ENCODE measurements around the gene ADAM10.

Gene ADAM10

GRCh38 chr15:58752716-58753115 is 3.2 kb upstream of the ADAM10 start:
- DNase-seq = no peak

DNA sequence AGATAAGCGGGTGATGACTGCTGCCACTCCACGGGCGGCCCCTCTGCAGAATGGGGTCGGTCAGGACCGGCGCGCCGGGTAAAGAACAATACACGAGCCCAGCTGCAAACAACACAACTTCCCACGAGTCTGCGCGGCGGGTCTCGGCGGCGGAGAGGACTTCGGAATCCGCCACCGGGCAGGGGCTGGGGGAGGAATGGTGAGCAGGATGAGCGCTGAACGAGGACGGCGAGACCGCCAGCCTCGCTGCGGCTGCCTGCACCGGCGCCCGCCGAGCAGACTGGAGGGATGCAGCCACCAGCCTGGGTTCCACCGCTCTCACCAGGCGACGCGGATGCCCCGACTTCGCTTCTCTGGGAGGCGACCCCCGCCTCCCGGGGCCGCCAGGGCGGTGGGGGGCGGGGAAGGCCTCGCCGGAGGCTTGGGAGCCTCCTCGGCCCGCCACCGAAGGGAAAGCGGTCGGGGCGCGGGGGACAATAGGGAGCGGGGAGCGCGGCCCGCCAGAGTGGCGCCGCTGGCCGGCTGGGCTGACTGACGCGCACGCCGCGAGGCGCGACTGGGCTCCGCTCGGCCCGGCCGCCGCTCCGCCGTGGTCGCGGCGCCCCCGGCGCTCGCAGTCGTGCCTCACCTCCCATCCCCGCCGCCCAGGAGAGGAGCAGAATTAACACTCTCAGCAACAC is 515 bp downstream of the ADAM10 start:
- DNase-seq = no peak

DNA sequence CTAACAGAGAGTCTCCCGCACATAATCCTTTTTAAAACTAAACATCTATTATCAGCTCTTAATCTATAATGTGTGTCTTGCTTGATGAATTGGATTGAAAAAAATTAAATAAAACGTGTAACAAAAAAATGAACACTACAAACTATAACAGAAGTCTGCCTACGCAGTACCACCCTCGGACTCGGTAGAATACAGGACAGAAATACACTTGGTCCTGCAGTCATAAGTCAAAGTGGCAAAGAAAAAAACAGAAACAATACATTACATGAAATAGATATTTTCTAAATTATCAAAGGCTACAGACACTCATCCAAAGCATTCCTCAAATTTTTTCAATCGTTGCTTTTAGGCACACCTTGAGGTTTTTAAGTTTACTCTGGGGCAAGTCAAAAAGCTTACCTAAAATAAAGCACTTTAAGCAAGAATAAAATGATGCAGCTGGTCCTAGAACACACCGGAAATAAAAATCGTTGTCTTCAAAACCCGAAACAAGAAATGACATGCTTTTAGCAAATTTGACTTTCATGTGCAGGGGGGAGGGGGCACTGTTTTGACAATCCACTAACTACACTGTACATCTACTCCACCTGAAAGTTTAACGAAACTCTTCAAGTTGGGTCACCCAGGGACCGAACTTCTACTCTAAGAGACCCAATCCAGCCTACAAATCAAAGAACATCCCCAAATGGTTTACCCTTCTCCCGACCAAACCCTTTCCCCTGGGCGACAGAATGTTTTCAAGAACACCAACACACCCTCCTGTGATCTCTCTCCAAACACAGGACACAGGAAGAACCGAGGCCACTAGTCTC is 1.3 kb downstream of the ADAM10 start:
- no peak for DNase-seq

DNA sequence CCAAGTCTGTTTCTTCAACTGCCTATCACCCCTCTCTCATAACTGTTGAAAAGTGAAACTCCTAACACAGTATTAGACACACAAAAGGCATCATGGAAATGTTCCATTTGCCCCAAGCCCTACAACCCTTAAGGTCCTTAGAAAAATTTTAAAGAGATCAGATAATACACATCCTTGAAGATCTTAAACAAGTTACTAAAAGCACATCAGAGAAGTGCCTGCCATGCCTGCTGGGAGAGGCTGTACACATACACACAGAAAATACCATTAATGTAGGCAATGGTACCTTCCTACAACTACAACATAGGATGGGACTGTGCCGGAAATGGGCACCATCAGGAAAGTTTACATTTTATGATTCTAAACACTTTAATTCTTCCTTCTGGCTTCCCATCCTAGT is 3.3 kb downstream of the ADAM10 start:
- DNase-seq = no peak

GRCh38 chr15:58742819-58743502 is 6.5 kb downstream of the ADAM10 start:
- no peak for DNase-seq

- no peak for DNase-seq
Observed at GRCh38 chr15:58742022-58742813, 7.3 kb downstream of the ADAM10 start.

DNA sequence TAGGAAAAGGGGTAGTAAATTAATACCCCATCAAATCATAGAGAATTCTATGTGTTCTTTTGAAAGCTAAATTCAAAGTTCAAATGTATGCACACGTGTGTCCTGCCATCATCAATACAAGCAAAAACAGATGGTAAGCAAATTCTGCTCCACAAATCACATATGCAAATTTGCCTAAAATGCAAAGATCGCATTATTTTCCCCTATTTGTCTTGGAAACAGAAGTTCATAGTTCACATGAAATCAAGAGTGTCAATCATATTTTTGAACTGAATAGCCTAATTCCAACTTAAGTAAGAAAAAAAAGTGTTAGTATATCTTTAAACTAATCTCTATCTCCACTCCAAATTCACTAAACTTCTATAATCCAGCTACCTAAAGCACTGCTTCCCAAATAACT is 8.5 kb downstream of the ADAM10 start:
- no peak for DNase-seq

GRCh38 chr15:58740436-58740835 is 9.1 kb downstream of the ADAM10 start:
- no peak for DNase-seq

- DNase-seq = peak; percentile 46
Observed at GRCh38 chr15:58738046-58738707, 11.3 kb downstream of the ADAM10 start.

GRCh38 chr15:58737298-58737697 is 12.2 kb downstream of the ADAM10 start:
- no peak for DNase-seq

GRCh38 chr15:58736018-58736643 is 13.4 kb downstream of the ADAM10 start:
- DNase-seq = no peak

DNA sequence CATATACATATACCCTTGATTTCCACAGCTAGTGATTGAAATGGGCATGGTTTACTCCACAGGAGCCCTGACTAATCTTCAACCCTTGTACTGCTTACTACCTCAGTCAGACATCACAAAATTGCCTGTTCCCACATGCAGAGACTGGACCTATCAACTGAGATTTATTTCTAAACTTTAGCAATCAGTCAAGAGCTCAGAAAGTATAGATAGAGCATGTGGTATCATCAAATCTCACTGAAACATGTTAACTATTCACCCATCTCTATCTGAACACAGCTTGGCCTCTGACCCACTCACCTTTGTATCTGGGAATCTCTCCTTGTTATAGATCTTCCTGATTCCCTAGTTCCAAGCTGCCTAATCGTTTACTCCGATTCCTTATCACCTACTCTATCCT is 14.6 kb downstream of the ADAM10 start:
- no peak for DNase-seq

DNA sequence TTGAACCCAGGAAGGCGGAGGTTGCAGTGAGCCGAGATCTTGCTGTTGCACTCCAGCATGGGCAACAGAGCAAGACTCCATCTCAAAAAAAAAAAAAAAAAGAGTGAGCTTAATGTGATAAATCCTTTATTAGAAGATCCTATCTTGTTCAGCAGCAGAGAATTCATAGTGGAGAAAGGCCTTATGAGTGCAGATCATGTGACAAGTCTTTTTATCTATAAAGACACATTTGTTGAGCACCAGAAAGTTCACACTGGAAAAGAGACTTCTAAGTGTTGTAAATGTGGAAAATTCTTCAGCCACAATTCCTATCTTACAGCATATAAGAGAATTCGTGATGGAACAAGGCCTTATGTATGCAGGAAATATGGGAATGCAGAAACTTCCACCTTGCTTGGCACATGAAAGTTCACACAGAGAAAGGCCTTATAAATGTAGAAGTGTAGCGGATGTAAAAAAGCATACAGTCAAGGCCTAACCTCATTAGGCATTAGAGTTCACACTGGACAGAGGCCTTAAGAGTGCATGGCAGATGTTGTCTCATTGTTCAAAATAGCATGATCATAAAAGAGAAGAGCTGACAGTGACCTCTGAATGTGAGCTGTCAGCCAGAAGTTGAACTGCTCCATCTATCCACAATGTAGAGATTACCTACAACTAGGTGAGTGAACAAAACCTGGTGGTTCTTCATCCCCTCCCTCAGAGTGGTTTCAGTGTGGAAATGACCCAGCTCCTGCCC is 16.7 kb downstream of the ADAM10 start:
- no peak for DNase-seq

DNA sequence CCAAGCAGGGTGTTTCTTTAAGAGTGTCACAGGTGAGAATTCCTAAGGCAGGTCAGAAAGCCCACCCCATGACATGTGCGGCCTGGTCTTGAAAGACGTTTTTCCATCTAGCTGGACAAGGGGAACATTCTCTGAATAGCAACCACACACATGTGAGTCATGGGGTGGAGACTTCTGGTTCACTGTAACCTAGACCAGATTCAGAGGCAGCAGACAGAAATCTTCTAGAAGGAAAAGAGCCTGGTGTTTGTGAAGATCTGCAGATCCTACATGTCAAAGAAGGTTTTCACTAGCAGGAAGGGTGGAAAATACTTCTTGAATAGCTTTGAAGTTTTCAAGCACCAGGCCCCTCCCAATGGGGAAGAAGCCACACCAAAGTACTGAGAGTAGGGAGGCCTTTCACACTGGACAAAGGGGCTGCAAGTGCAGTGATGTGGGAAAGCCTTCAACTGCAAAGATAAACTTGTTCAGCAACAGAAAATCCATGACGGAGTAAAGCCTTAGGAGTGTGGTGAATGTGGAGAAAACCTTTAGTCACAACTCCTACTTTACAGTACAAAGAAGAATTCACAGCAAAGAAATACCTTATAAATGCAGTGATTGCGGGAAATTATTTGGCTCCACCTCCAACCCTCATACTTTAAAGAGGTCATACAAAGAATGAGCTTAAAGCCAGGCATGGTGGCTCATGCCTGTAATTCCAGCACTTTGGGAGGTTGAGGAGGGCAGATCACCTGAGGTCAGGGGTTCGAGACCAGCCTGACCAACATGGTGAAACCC is 17.6 kb downstream of the ADAM10 start:
- DNase-seq = no peak

DNA sequence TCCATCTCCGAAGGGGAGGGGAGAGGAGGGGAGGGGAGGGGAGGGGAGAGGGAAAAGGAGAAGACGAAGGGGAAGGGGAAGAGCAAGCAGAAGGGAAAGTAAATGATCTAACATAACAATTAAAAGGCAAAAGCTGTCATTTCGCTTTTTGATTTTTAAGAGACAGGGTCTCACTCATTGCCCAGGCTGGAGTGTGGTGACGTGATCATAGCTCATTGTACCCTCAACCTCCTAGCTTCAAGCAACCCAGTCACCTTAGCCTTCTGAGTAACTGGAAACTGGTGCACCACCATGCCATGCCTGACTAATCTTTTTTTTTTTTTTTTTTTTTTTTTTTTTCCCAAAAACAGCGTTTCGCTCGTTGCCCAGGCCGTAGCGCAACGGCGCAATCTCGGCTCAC is 22.6 kb downstream of the ADAM10 start:
- no peak for DNase-seq

DNA sequence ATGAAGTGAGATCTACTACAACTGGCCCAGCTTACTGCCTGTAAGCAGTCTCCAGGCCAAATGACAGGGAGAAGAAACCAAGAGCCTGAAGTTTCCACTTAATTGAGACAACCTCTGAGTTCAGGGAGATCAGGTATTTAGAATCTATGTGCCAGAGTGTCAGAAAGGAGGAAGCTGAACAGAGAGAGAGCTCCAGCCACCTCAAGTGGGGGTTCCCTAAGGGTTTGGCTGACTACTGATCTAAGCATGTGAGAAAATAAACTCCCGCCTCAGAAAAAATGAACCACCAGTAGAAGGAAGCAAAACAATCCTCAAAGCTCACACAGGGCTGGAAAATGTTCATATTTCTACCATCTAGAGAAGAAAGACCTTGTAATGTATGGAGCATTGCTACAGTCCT is 25.0 kb downstream of the ADAM10 start:
- no peak for DNase-seq

DNA sequence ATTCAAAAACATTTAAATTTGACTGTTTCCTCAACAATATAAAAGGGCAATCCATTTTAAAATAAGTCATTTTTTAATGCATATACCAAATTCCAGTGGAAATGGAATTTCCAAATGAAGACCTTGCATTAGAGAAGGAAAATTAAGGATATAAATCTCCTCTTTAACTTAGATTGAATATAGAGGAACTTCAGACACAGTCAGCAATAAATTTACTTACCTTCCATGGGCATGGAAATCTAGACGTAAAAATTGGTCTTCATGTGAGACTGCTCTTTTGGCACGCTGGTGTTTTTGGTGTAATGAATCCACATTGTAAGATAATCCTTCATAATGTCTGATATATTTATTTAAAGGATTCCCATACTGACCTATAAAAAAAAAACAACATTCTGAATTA is 32.1 kb downstream of the ADAM10 start:
- DNase-seq = no peak

DNA sequence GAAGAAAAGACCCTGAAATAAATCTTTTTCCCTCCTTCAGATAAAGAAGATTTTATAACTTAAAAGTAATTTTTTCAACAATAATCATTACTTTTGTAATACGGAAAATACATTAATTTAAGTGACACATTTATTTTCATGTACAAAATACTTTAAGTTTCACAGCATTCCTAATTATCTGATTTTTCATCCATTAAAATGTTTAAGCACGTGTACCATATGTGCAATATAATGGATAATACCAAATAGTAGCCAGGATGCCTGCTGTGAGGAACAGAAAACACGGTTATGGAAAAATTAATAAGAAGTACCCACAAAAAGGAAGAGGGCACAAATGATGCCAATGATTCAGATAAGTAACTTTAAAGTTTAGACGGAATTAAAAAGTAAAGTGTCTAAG is 33.5 kb downstream of the ADAM10 start:
- no peak for DNase-seq

- DNase-seq = no peak
Observed at GRCh38 chr15:58715266-58715917, 34.1 kb downstream of the ADAM10 start.

GRCh38 chr15:58710701-58711100 is 38.8 kb downstream of the ADAM10 start:
- DNase-seq = no peak

Measured in SIG-M5 (cell line).